Ectodermal cell (in vitro differentiated cells): ENCODE results near the gene EFCAB10.

Experiments used
- H3K27ac ChIP-seq: 2 replicates; pipeline ENCODE4 v1.7.0; 2013; ENCODE audit warnings: mild to moderate bottlenecking, low read depth, low read length; ENCODE audit not compliant: insufficient read depth, poor library complexity, severe bottlenecking
- H3K27me3 ChIP-seq: 2 replicates; pipeline ENCODE4 v1.7.0; 2013; ENCODE audit warnings: mild to moderate bottlenecking, low read length; ENCODE audit not compliant: insufficient read depth, control insufficient read depth, poor library complexity, severe bottlenecking
- H3K36me3 ChIP-seq: one replicate; pipeline ENCODE4 v1.7.0; 2013; ENCODE audit warnings: low read length; ENCODE audit not compliant: control insufficient read depth, insufficient read depth
- H3K4me1 ChIP-seq: one replicate; pipeline ENCODE4 v1.7.0; 2013; ENCODE audit warnings: low read length; ENCODE audit not compliant: control insufficient read depth, insufficient read depth
- H3K4me3 ChIP-seq: 2 replicates; pipeline ENCODE4 v1.7.0; 2013; ENCODE audit warnings: low read depth, low read length, control low read depth; ENCODE audit not compliant: insufficient read depth
- H3K9me3 ChIP-seq: 2 replicates; pipeline ENCODE4 v1.7.0; 2013; ENCODE audit warnings: mild to moderate bottlenecking, low read length, moderate library complexity; ENCODE audit not compliant: control insufficient read depth
- WGBS, 2 experiments: methylation state at CpG; one replicate each; pipeline ENCODE4 v1.1.7; 2013; ENCODE audit warnings: missing lambda C conversion rate in 2 of 2; 5-methylcytosine and 5-hydroxymethylcytosine counted together

Gene EFCAB10

DNA sequence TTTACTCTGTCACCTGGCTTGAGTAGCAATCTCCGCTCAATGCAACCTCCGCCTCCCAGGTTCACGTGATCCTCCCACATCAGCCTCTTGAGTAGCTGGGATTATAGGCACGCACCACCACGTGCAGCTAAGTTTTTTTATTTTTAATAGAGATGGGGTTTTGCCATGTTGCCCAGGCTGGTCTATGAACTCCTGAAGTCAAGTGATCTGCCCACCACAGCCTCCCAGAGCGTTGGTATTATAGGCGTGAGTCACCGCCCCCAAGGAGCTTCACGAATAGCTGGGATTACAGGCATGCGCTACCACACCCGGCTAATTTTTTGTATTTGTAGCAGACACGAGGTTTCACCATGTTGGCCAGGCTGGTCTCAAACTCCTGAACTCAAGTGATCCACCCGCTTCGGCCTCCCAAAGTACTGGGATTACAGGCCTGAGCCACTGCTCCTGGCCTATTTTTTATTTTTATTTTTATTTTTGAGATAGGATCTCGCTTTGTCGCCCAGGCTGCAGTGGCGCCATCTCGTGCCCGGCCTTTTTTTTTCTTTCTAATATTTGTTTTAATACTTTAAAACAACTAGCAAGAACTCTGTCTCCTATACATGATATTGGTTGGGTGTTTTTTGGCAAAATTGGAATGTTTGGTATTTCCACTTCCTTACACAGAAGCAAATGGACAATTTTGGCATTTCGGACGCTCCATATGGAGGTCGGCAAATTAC is 1.1 kb downstream of the EFCAB10 start:
- WGBS, 2 experiments, result 83 to 85% methylated on average over 17 to 22 of the region's 22 CpGs

DNA sequence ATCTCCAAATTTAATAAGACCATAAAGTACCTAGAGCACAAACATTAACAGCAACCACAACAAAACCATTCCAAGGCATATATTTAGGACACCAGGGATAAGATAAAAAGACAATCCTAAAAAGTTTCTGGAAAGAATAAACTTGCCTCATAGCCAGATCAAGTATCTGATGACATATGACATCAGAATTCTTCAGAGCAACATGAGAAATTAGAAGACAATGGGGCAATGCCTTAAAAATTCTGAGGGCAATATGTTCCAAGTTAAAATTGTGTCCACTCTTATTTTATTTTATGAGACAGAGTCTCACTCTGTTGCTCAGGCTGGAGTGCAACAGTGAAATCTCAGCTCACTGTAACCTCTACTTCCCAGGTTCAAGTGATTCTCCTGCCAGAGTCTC is 2.8 kb downstream of the EFCAB10 start:
- no peaks in the 10 kb centered on the region for H3K36me3 ChIP-seq
- H3K4me3 ChIP-seq, result no peak overlapping the region
- H3K27ac ChIP-seq, result no peak overlapping the region
- no peaks in the 10 kb centered on the region for H3K4me1 ChIP-seq
- H3K27me3 ChIP-seq, result no peaks in the 10 kb centered on the region
- H3K9me3 ChIP-seq, result no peaks in the 10 kb centered on the region

More for the DNA sequence above, 1.1 kb downstream of the EFCAB10 start:
- Histone ChIP-seq H3K4me3 (no peak overlapping the region), H3K9me3 (no peaks in the 10 kb centered on the region), H3K27me3 (no peaks in the 10 kb centered on the region), H3K27ac (no peak overlapping the region), H3K36me3 (no peaks in the 10 kb centered on the region), H3K4me1 (no peaks in the 10 kb centered on the region)

DNA sequence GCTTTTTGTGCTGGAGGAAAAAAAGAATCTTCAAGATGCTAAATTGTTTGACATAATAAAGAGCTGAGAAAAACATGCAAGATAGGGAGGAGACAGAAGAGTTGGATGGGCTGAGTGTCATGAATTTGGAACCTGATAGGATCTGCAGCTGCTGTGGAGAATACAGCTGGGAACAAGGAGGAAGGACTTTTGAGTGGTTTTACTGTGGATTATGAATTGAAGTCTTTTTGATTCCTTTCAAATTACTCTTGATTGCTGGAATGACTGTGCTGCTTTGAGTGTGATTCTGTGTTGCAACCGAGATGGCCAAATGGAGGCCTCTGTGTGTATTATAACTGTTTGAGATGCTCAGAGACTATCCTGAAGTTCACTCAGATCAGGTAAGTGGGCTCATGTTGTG is 4.0 kb downstream of the EFCAB10 start:
- H3K36me3 ChIP-seq, result no peaks in the 10 kb centered on the region
- no peak overlapping the region for H3K4me3 ChIP-seq
- H3K27me3 ChIP-seq, result no peaks in the 10 kb centered on the region
- 84 to 88% methylated on average over 1 of the region's 1 CpG for WGBS, 2 experiments
- H3K4me1 ChIP-seq, result no peaks in the 10 kb centered on the region
- H3K9me3 ChIP-seq, result no peaks in the 10 kb centered on the region
- no peak overlapping the region for H3K27ac ChIP-seq

DNA sequence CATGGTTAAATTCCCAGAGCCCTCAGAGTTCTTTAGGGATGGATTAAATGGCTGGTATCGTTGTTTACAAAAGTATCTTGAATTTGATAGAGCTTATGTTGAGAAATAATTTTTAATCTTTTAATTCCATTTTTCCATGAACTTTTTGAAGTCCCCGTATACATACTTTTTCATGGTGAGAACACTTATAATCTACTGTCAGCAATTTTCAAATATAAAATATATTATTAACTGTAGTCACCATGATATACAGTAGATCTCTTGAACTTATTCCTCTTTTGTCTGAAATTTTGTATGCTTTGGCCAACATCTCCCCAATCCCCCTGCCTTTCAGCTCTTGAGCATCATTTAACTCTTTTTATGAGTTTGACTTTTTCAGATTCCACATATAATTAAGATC is 9.4 kb downstream of the EFCAB10 start:
- no peaks in the 10 kb centered on the region for H3K36me3 ChIP-seq
- WGBS, 2 experiments, result 100% methylated on average over 1 of the region's 2 CpGs; no CpG with 5 or more reads in 1 of the 2 experiments
- no peak overlapping the region for H3K27ac ChIP-seq
- no peaks in the 10 kb centered on the region for H3K4me1 ChIP-seq
- H3K9me3 ChIP-seq, result no peaks in the 10 kb centered on the region
- H3K27me3 ChIP-seq, result no peaks in the 10 kb centered on the region
- no peak overlapping the region for H3K4me3 ChIP-seq

DNA sequence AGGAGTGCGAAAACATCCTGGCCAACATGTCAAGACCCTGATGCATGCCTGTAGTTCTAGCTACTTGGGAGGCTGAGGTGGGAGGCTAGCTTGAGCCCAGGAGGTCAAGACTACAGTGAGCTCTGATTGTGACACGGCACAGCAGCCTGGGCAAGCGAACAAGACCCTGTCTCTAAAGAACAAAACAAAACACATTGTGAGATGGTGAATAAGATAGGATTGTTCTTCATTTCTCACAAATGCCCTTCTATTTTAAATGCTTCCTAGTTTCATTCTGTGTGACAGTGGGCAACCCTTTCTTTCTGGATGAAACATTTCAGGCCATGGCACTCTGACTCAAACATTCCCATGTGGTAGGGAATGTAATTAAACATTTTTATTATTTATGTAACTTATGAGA is 13.5 kb downstream of the EFCAB10 start:
- H3K4me3 ChIP-seq, result no peak overlapping the region
- H3K27ac ChIP-seq, result no peak overlapping the region
- H3K9me3 ChIP-seq, result no peaks in the 10 kb centered on the region
- peaks cover 8% of the 10 kb centered on the region for H3K36me3 ChIP-seq
- H3K27me3 ChIP-seq, result no peaks in the 10 kb centered on the region
- WGBS, 2 experiments, result 93 to 95% methylated on average over 2 to 3 of the region's 3 CpGs
- no peaks in the 10 kb centered on the region for H3K4me1 ChIP-seq

DNA sequence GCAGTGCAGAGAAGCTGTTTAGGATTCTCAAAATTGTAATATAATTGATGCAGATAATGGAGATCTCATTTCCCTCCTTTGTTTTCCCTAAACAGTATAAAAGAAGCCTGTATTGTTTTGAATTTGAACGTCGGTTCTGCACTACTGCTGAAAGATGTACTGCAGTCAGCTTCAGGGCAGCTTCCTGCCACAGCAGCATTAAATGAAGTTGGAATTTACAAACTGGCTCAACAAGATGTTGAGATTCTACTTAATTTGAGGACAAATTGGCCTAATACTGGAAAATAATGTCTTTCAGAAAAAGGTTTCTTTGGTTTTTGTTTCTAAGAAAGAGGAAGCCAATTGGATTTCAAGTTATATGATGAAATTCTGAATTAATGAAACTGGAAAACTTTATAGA is 14.3 kb downstream of the EFCAB10 start:
- Histone ChIP-seq H3K36me3 (peaks cover 8% of the 10 kb centered on the region), H3K27me3 (no peaks in the 10 kb centered on the region), H3K27ac (no peak overlapping the region), H3K4me3 (no peak overlapping the region), H3K4me1 (no peaks in the 10 kb centered on the region), H3K9me3 (no peaks in the 10 kb centered on the region)
- 93 to 100% methylated on average over 2 of the region's 2 CpGs for WGBS, 2 experiments

DNA sequence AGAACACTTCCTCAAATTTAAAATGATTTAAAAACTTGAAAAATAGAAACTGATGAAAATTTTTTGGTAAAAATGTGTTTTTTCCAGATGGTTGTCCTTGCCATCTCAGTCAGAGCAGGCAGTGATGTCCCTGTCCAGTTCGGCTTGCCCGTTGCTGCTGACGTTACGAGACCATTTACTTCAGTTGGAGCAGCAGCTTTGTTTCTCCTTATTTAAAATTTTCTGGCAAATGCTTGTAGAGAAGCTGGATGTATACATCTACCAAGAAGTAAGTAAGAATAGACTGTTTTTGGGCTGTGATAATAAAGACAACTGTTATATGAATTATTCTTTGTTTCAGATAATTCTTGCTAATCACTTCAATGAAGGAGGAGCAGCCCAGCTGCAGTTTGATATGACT is 16.1 kb downstream of the EFCAB10 start:
- H3K27me3 ChIP-seq, result no peaks in the 10 kb centered on the region
- H3K9me3 ChIP-seq, result no peaks in the 10 kb centered on the region
- no peak overlapping the region for H3K27ac ChIP-seq
- peaks cover 8% of the 10 kb centered on the region for H3K36me3 ChIP-seq
- no peaks in the 10 kb centered on the region for H3K4me1 ChIP-seq
- 96 to 98% methylated on average over 4 of the region's 4 CpGs for WGBS, 2 experiments
- H3K4me3 ChIP-seq, result no peak overlapping the region

DNA sequence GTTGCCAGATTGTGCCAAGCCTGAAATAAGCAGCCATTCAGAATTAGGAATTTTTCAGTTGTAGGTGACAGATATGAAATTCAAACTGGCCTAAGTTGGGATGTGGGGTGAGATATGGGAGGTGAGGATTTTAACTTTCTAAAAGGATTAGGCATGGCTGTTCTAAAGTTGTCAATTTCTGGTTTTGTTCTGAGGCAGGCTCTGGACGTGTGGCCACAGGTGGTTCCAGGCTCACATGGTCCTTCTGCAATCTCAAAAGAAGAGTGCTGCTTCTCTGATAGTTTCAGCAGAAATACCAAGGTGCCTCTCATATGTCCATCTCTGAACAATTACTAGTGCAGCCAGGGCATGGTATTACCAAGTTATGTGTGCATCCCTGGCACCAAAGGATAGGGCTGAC is 21.4 kb downstream of the EFCAB10 start:
- no peaks in the 10 kb centered on the region for H3K4me1 ChIP-seq
- no peaks in the 10 kb centered on the region for H3K27me3 ChIP-seq
- no peak overlapping the region for H3K4me3 ChIP-seq
- H3K27ac ChIP-seq, result no peak overlapping the region
- H3K9me3 ChIP-seq, result no peaks in the 10 kb centered on the region
- WGBS, 2 experiments, result 88 to 91% methylated on average over 1 of the region's 1 CpG
- peaks cover 7% of the 10 kb centered on the region for H3K36me3 ChIP-seq

DNA sequence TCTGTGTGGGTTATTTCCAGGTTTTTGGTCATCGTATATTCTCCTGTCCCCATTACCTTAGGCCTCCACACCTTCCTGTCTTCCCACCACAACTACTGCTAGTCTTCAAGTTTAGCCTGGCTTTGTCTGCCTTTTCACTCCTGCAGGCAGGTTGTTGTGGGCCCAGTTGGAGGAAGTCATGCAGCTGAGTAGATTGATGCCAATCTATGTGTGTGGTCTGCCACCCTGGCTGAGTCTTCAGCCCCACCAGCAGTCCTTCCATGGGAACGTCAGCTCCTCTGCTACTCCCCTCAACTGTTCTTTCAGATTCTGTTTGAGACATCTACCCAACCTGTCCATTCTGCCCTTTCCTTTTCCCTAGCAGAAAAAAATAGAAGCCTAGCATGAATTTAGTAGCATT is 43.0 kb downstream of the EFCAB10 start:
- 81 to 83% methylated on average over 2 of the region's 2 CpGs for WGBS, 2 experiments
- peaks cover 9% of the 10 kb centered on the region for H3K36me3 ChIP-seq
- no peaks in the 10 kb centered on the region for H3K9me3 ChIP-seq
- no peak overlapping the region for H3K27ac ChIP-seq
- H3K4me1 ChIP-seq, result no peaks in the 10 kb centered on the region
- no peaks in the 10 kb centered on the region for H3K27me3 ChIP-seq
- no peak overlapping the region for H3K4me3 ChIP-seq

DNA sequence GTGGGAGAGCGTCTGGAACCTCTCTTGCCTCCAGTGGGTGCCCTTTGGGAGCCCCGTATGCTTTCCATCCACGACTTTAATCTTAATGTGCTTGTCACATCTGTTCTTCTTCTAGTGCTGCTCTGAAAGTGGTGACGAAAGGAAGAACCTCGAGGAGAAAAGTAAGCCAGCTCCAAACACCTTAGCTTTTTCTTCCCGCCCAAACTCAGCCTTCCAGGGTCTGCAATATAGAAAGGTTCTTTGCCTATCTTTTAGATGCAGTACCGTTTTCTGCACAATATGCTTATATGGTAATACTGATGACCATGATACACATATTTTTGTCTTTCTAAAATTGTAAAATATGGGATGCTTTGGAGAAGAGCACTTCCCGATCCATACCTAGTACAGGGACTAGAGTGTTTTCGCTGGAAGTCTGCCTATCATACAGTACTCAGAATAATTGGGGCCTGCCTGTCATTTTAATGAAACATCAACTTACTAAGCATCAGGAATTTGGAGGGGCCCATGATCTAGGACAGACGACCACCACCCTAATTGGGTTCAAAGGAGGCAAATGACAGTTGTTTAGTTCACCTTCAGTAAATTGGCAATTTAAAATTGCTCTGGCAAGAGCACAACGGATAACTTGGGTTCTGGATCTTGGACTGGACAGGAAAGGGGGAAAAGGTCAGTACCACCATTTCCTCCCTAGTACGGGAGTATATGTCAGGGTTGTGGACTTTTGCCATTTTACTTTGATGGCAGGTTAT is 48.4 kb downstream of the EFCAB10 start:
- peak overlapping the region; percentile 99 for H3K4me3 ChIP-seq
- WGBS, 2 experiments, result 53 to 56% methylated on average over 10 to 11 of the region's 12 CpGs
- H3K27me3 ChIP-seq, result no peaks in the 10 kb centered on the region
- no peaks in the 10 kb centered on the region for H3K9me3 ChIP-seq
- no peaks in the 10 kb centered on the region for H3K4me1 ChIP-seq
- no peaks in the 10 kb centered on the region for H3K36me3 ChIP-seq
- no peak overlapping the region for H3K27ac ChIP-seq
